GM19372 (cell line): ENCODE measurements around the gene DTX3L.
"Not testable (repeated sequence)": the region's sequence is repeated elsewhere in the genome, so short reads cannot be mapped to it uniquely, and the experiment has no call there.

ENCODE experiments used
- ATAC-seq: cut with Tn5 transposase; IDR thresholded peaks from one replicate; pipeline ENCODE4 v1.9.1; 2021; ENCODE audit warnings: mild to moderate bottlenecking, low read depth, moderate library complexity; ENCODE audit not compliant: unreplicated experiment

DTX3L gene

GRCh38 chr3:122560680-122561079 lies 3.5 kb upstream of the DTX3L start:
- ATAC-seq: no peak

- no peak for ATAC-seq
Observed at GRCh38 chr3:122562923-122563716, 1.0 kb upstream of the DTX3L start.

GRCh38 chr3:122563717-122564025 lies 467 bp upstream of the DTX3L start:
- peak; percentile 4 for ATAC-seq

- ATAC-seq: not testable (repeated sequence)
Observed at GRCh38 chr3:122568131-122568530, 4.0 kb downstream of the DTX3L start.

- ATAC-seq: no peak
Observed at GRCh38 chr3:122568755-122569154, 4.6 kb downstream of the DTX3L start.

- no peak for ATAC-seq
Observed at GRCh38 chr3:122572940-122573412, 8.8 kb downstream of the DTX3L start.

GRCh38 chr3:122576174-122576940 lies 12.2 kb downstream of the DTX3L start:
- peak; percentile 86 for ATAC-seq

GRCh38 chr3:122577409-122578031 lies 13.4 kb downstream of the DTX3L start, which contains the start of gene PARP15:
PARP15 (plus strand) TSS chr3:122577650; CDS start chr3:122577668, 18 bp downstream.
- ATAC-seq: no peak

- no peak for ATAC-seq
Observed at GRCh38 chr3:122578069-122578740, 14.1 kb downstream of the DTX3L start.

GRCh38 chr3:122580470-122580869 lies 16.3 kb downstream of the DTX3L start:
- no peak for ATAC-seq

- no peak for ATAC-seq
Observed at GRCh38 chr3:122581622-122582021, 17.5 kb downstream of the DTX3L start.

GRCh38 chr3:122582390-122582789 lies 18.3 kb downstream of the DTX3L start:
- no peak for ATAC-seq

- ATAC-seq: no peak
Observed at GRCh38 chr3:122586098-122586497, 22.0 kb downstream of the DTX3L start.

GRCh38 chr3:122586773-122587485 lies 22.8 kb downstream of the DTX3L start:
- no peak for ATAC-seq

- ATAC-seq: no peak
Observed at GRCh38 chr3:122587572-122587971, 23.4 kb downstream of the DTX3L start.

GRCh38 chr3:122589297-122589696 lies 25.2 kb downstream of the DTX3L start:
- peak; percentile 72 for ATAC-seq

GRCh38 chr3:122590610-122591009 lies 26.5 kb downstream of the DTX3L start:
- no peak for ATAC-seq

- ATAC-seq: no peak
Observed at GRCh38 chr3:122594025-122594424, 29.9 kb downstream of the DTX3L start.

- no peak for ATAC-seq
Observed at GRCh38 chr3:122598151-122598550, 34.0 kb downstream of the DTX3L start.

- no peak for ATAC-seq
Observed at GRCh38 chr3:122598556-122598955, 34.4 kb downstream of the DTX3L start.
